HG02981 (cell line): ENCODE measurements around the gene TPGS1.

Experiments used
- ATAC-seq: cut with Tn5 transposase; IDR thresholded peaks from one replicate; pipeline ENCODE4 v1.9.1; 2021; ENCODE audit warnings: mild to moderate bottlenecking, moderate library complexity; ENCODE audit not compliant: unreplicated experiment

Gene TPGS1

GRCh38 chr19:517721-518597 lies 10.7 kb downstream of the TPGS1 start:
- ATAC-seq = no peak

GRCh38 chr19:518598-519231 lies 11.4 kb downstream of the TPGS1 start:
- no peak for ATAC-seq

GRCh38 chr19:519449-519865 lies 12.2 kb downstream of the TPGS1 start:
- ATAC-seq = no peak

GRCh38 chr19:522726-523125 lies 15.4 kb downstream of the TPGS1 start:
- ATAC-seq = no peak

- no peak for ATAC-seq
These were observed 16.9 kb downstream of the TPGS1 start for GRCh38 chr19:524062-524674.

GRCh38 chr19:525029-525428 lies 17.7 kb downstream of the TPGS1 start:
- ATAC-seq = no peak

- ATAC-seq = no peak
These were observed 18.6 kb downstream of the TPGS1 start for GRCh38 chr19:525857-526419.

GRCh38 chr19:530134-531008 lies 23.1 kb downstream of the TPGS1 start:
- ATAC-seq = no peak

- peak; percentile 56 for ATAC-seq
These were observed 23.9 kb downstream of the TPGS1 start for GRCh38 chr19:531009-531752.

GRCh38 chr19:531753-532560 lies 24.7 kb downstream of the TPGS1 start, which contains the start of gene CDC34:
Gene CDC34, plus strand, starts transcription at chr19:531760. Its CDS starts 172 bp downstream, at chr19:531932.
- peak; percentile 22 for ATAC-seq

- ATAC-seq = no peak
These were observed 25.5 kb downstream of the TPGS1 start for GRCh38 chr19:532561-533363.

- no peak for ATAC-seq
These were observed 26.2 kb downstream of the TPGS1 start for GRCh38 chr19:533364-534058.

- ATAC-seq = no peak
These were observed 26.8 kb downstream of the TPGS1 start for GRCh38 chr19:534088-534487.

- ATAC-seq = no peak
These were observed 27.9 kb downstream of the TPGS1 start for GRCh38 chr19:535017-535835.

GRCh38 chr19:536031-536880 lies 29.0 kb downstream of the TPGS1 start:
- ATAC-seq = no peak
